Spleen (tissue), 7 donors: ENCODE measurements around the gene ASGR2.

Experiments
- CTCF ChIP-seq, 11 experiments: fragments of 200-600 bp in 7 of 11; fragments of 450-650 bp in 4 of 11; sonication (generic) in 4 of 11; IDR thresholded peaks in 8 of 11; conservative IDR thresholded peaks in 3 of 11; 1 replicate in 7 of 11; 2 replicates in 4 of 11; pipeline versions ENCODE4 v1.4.0 to v1.8.0; 2016 to 2021; ENCODE audit warnings: antibody characterized with exemption in 11 of 11, inconsistent platforms in 4 of 11, mild to moderate bottlenecking in 1 of 11
- POLR2A ChIP-seq, 3 donors: fragments of 450-650 bp; IDR thresholded peaks; one replicate each; pipeline ENCODE4 v1.5.1; 2017; ENCODE audit warnings: antibody characterized with exemption in 3 of 3, mild to moderate bottlenecking in 1 of 3
- POLR2AphosphoS5 ChIP-seq, 3 donors: sonication (generic); formaldehyde crosslinking; IDR thresholded peaks; one replicate each; pipeline ENCODE4 v1.5.1; 2017; ENCODE audit warnings: antibody characterized with exemption in 3 of 3
- donor health status: DM: no; HTN: no; CAD: no; lungs with moderate emphysema.
- donor health status: DM: no; HTN: no; CAD: no.
- donor health status: DM: no; HTN: no; CAD: no.

GRCh38 chr17:7113273-7114071 is 1.1 kb downstream of the ASGR2 start:
- TF ChIP-seq CTCF (IDR thresholded peaks at IDR 0.05 in 8 of 11, conservative IDR thresholded peaks at IDR 0.05 in 3 of 11) = no peak
- TF ChIP-seq POLR2AphosphoS5 (IDR thresholded peaks at IDR 0.05) = no peak
- TF ChIP-seq POLR2A (IDR thresholded peaks at IDR 0.05) = no peak
